WTC11 (cell line): ENCODE data around the gene ZNF821. TPM values are rescaled to one million over a fixed set of nuclear protein-coding genes. Genes with fewer than 3 reads are reported as not detected.
A peak's percentile ranks its signal among the peaks of the same experiment; 100 is the strongest.
"Not testable (repeated sequence)": the region's sequence is repeated elsewhere in the genome, so short reads cannot be mapped to it uniquely, and the experiment has no call there.

Source experiments
- ATAC-seq: fragments of 200-7000 bp; cut with Tn5 transposase; 2 replicates; pipeline ENCODE4 v1.10.0; 2021; ENCODE audit warnings: mild to moderate bottlenecking, moderate library complexity
- CTCF ChIA-PET: fragments of 300-600 bp; sonication (Branson Sonifier 250); formaldehyde crosslinking; loops from one replicate; lab custom pipeline; 2021; ENCODE audit warnings: antibody characterized with exemption; lab: Charles Lee
- POLR2A ChIA-PET: fragments of 350-600 bp; sonication (Branson Sonifier 250); formaldehyde crosslinking; loops from one replicate; lab custom pipeline; 2021; ENCODE audit warnings: antibody characterized with exemption; lab: Charles Lee
- DNase-seq: peaks from one replicate; pipeline ENCODE4 v3.0.0; 2021; ENCODE audit warnings: low spot score
- H3K27ac Mint-ChIP-seq: 2 replicates; pipeline ENCODE4 v1.8.0; 2021; ENCODE audit warnings: mixed read lengths
- H3K27me3 Mint-ChIP-seq: 2 replicates; pipeline ENCODE4 v1.8.0; 2021; ENCODE audit warnings: low read depth, mild to moderate bottlenecking, moderate library complexity, mixed read lengths
- H3K36me3 Mint-ChIP-seq: 2 replicates; pipeline ENCODE4 v1.8.0; 2021; ENCODE audit warnings: mixed read lengths
- H3K4me1 Mint-ChIP-seq: 2 replicates; pipeline ENCODE4 v1.8.0; 2022; ENCODE audit warnings: mixed read lengths
- H3K4me3 Mint-ChIP-seq: 2 replicates; pipeline ENCODE4 v1.8.0; 2021; ENCODE audit warnings: mild to moderate bottlenecking, moderate library complexity, mixed read lengths
- H3K9me3 Mint-ChIP-seq: 2 replicates; pipeline ENCODE4 v1.8.0; 2021; ENCODE audit warnings: mixed read lengths
- AR ChIP-seq: fragments of 250-450 bp; sonication (Bioruptor Pico); IDR thresholded peaks from 2 replicates; pipeline ENCODE4 v1.9.0; 2021; ENCODE audit warnings: mild to moderate bottlenecking
- ATF3 ChIP-seq: sonication (generic); formaldehyde crosslinking; conservative IDR thresholded peaks from 2 replicates; pipeline ENCODE4 v1.8.1; 2022; ENCODE audit warnings: mild to moderate bottlenecking, missing genetic modification reagents
- EMX1 ChIP-seq: fragments of 250-450 bp; sonication (Bioruptor Pico); IDR thresholded peaks from 2 replicates; pipeline ENCODE4 v1.8.0; 2021; ENCODE audit warnings: mild to moderate bottlenecking
- ETV6 ChIP-seq: sonication (generic); formaldehyde crosslinking; IDR thresholded peaks from 2 replicates; pipeline ENCODE4 v1.8.1; 2022; ENCODE audit warnings: mild to moderate bottlenecking, missing genetic modification reagents
- GRHL2 ChIP-seq: fragments of 250-450 bp; sonication (Bioruptor Pico); IDR thresholded peaks from 2 replicates; pipeline ENCODE4 v1.8.0; 2022; ENCODE audit warnings: mild to moderate bottlenecking, moderate library complexity; ENCODE audit not compliant: insufficient replicate concordance, severe bottlenecking
- GTF2I ChIP-seq: fragments of 250-450 bp; sonication (Bioruptor Pico); conservative IDR thresholded peaks from 2 replicates; pipeline ENCODE4 v1.4.0; 2021; ENCODE audit warnings: mild to moderate bottlenecking
- HMGA2 ChIP-seq: fragments of 250-450 bp; sonication (Bioruptor Pico); IDR thresholded peaks from 2 replicates; pipeline ENCODE4 v1.4.0; 2021; ENCODE audit warnings: mild to moderate bottlenecking, moderate library complexity
- NR3C1 ChIP-seq: sonication (generic); formaldehyde crosslinking; conservative IDR thresholded peaks from 2 replicates; pipeline ENCODE4 v1.8.1; 2023; ENCODE audit warnings: low read depth, mild to moderate bottlenecking, missing genetic modification reagents
- RELA ChIP-seq: sonication (generic); formaldehyde crosslinking; IDR thresholded peaks from 2 replicates; pipeline ENCODE4 v1.8.1; 2022; ENCODE audit warnings: missing genetic modification reagents, mild to moderate bottlenecking, borderline replicate concordance
- TEAD4 ChIP-seq: sonication (generic); formaldehyde crosslinking; IDR thresholded peaks from 2 replicates; pipeline ENCODE4 v1.8.0; 2022; ENCODE audit warnings: mild to moderate bottlenecking, missing genetic modification reagents
- ZNF121 ChIP-seq: sonication (generic); formaldehyde crosslinking; IDR thresholded peaks from 2 replicates; pipeline ENCODE4 v1.8.0; 2023; ENCODE audit warnings: missing genetic modification reagents
- ZNF219 ChIP-seq: sonication (generic); formaldehyde crosslinking; IDR thresholded peaks from 2 replicates; pipeline ENCODE4 v1.8.0; 2023; ENCODE audit warnings: missing genetic modification reagents, mild to moderate bottlenecking, borderline replicate concordance
- ZNF263 ChIP-seq: sonication (generic); formaldehyde crosslinking; IDR thresholded peaks from 2 replicates; pipeline ENCODE4 v1.8.1; 2022; ENCODE audit warnings: low read depth, mild to moderate bottlenecking, moderate library complexity, missing genetic modification reagents
- total RNA-seq: library from RNA; stranded (reverse); gene quantifications from 3 replicates; pipeline ENCODE4 v1.2.3, GENCODE V29; 2021
- TF ChIP-seq, protein P1 (sequence below): sonication (generic); formaldehyde crosslinking; IDR thresholded peaks from 2 replicates; pipeline ENCODE4 v1.8.0; 2022; ENCODE audit warnings: mild to moderate bottlenecking, missing genetic modification reagents

Gene ZNF821
- total RNA-seq, 1 experiment from 2014 or later, result 16.2 TPM

DNA sequence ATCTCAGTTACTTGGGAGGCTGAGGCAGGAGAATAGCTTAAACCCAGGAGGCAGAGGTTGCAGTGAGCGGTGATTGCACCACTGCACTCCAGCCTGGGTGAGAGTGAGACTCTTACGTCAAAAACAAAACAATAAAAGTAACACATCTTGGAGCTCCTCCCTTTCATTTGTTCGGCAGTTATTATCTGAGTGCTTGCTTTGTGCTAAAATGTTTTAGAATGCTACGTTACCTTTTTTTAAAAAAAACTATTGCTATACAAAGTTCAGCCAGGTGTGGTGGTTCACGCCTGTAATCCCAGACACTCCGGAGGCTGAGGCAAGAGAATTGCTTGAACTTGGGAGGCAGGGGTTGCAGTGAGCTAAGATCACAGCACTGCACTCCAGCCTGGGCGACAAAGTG lies 27.1 kb upstream of the ZNF821 start:
- Mint-ChIP-seq H3K4me1 (peaks cover 46% of the 10 kb centered on the region), H3K36me3 (peaks cover 53% of the 10 kb centered on the region), H3K9me3 (no peaks in the 10 kb centered on the region), H3K27me3 (no peaks in the 10 kb centered on the region)
- DNase-seq, result no peak
- POLR2A ChIA-PET, result no interaction called here
- no peak for ATAC-seq
- TF ChIP-seq ATF3, result no peak
- TF ChIP-seq, all 79 proteins: peak for 0
- H3K4me3 Mint-ChIP-seq, result no peak overlapping the region
- CTCF ChIA-PET, result interaction anchor here (1.3 to 3.4 kb wide), 3 partner anchors 11 to 50 kb away, joined by 4 to 17 read pairs (median 11); no protein-coding TSS in a partner anchor
- peak overlapping the region; percentile 65; the same call in 1 of the 2 replicates for H3K27ac Mint-ChIP-seq

- not testable (repeated sequence) for H3K4me3 Mint-ChIP-seq, H3K9me3 Mint-ChIP-seq, ATAC-seq, H3K27me3 Mint-ChIP-seq, DNase-seq
- Mint-ChIP-seq H3K4me1 (peaks cover 32% of the 10 kb centered on the region), H3K36me3 (peaks cover 29% of the 10 kb centered on the region), H3K27ac (peak overlapping the region; percentile 89; the same call in 1 of the 2 replicates)
- ChIA-PET CTCF (interaction anchor here (2.0 kb wide), 1 partner anchor 24 kb away, joined by 9 read pairs; no protein-coding TSS in a partner anchor), POLR2A (interaction anchor here (0.7 kb wide), 1 partner anchor 12 kb away, joined by 3 read pairs; no protein-coding TSS in a partner anchor)
These were observed 21.8 kb upstream of the ZNF821 start for GRCh38 chr16:71905765-71906164.

GRCh38 chr16:71904239-71904638 lies 20.3 kb upstream of the ZNF821 start:
- POLR2A ChIA-PET, result no interaction called here
- no peak for DNase-seq
- H3K4me3 Mint-ChIP-seq, result no peak overlapping the region
- TF ChIP-seq ZNF219, result no peak
- no peak for TF ChIP-seq GRHL2 (CRISPR knock-in tag)
- peak; percentile 98 for TF ChIP-seq ZNF121
- TF ChIP-seq GTF2I, result 0 out of 2 replicates have a peak, but pooled peaks have one; percentile 11
- TF ChIP-seq ETV6 (CRISPR knock-in tag), result no peak
- TF ChIP-seq, all 79 proteins: peak for 2
- CTCF ChIA-PET, result interaction anchor here (0.7 to 2.0 kb wide), 2 partner anchors 10 to 22 kb away, joined by 4 to 9 read pairs; no protein-coding TSS in a partner anchor
- peaks cover 35% of the 10 kb centered on the region for H3K4me1 Mint-ChIP-seq
- ATAC-seq, result no peak
- no peaks in the 10 kb centered on the region for H3K27me3 Mint-ChIP-seq
- H3K36me3 Mint-ChIP-seq, result peaks cover 19% of the 10 kb centered on the region
- no peaks in the 10 kb centered on the region for H3K9me3 Mint-ChIP-seq
- no peak overlapping the region for H3K27ac Mint-ChIP-seq

DNA sequence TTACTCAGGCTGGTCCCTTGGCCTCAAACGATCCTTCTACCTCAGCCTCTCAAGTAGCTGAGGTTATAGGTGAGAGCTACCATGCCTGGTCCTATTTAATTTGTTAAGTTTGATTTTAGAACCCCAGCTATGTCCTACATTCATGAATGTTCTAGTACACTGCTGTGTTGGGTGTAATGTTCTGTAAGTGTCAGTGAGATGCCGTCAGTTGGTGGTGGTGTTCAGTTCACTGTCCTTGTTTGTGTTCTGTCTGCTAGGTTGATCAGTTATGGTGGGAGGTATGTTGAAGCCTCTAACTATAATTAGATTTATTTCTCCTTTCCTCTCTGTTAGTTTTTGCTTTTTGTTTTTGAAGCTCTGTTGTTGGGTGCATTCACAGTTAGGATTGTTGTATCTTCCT lies 19.6 kb upstream of the ZNF821 start:
- ATAC-seq (no peak), DNase-seq (no peak)
- ChIA-PET POLR2A (no interaction called here), CTCF (interaction anchor here (0.7 kb wide), 1 partner anchor 58 kb away, joined by 3 read pairs; no protein-coding TSS in a partner anchor)
- TF ChIP-seq HMGA2 (CRISPR knock-in tag) (no peak), ZNF263 (no peak), TEAD4 (CRISPR knock-in tag) (no peak), NR3C1 (no peak), RELA (CRISPR knock-in tag) (no peak), EMX1 (CRISPR knock-in tag) (no peak), AR (CRISPR knock-in tag) (no peak)
- TF ChIP-seq, protein P1, sequence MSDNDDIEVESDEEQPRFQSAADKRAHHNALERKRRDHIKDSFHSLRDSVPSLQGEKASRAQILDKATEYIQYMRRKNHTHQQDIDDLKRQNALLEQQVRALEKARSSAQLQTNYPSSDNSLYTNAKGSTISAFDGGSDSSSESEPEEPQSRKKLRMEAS, result no peak
- H3K4me3 Mint-ChIP-seq, result no peak overlapping the region
- H3K4me1 Mint-ChIP-seq, result peaks cover 37% of the 10 kb centered on the region
- H3K27ac Mint-ChIP-seq, result peak overlapping the region; percentile 81; the same call in 1 of the 2 replicates
- H3K27me3 Mint-ChIP-seq, result no peaks in the 10 kb centered on the region
- peaks cover 13% of the 10 kb centered on the region for H3K36me3 Mint-ChIP-seq
- no peaks in the 10 kb centered on the region for H3K9me3 Mint-ChIP-seq
